Neuronal stem cell (in vitro differentiated cells): Measurements from ENCODE around the gene PIP5K1C.
A peak's percentile ranks its signal among the peaks of the same experiment; 100 is the strongest.

Experiments used
- DNase-seq: peaks from one replicate; pipeline ENCODE4 v3.0.0-alpha.2; 2013; ENCODE audit warnings: low spot score
- H2AFZ ChIP-seq: one replicate; pipeline ENCODE4 v1.6.1; 2013; ENCODE audit warnings: mild to moderate bottlenecking, low read length, inconsistent platforms
- H2AK5ac ChIP-seq: 2 replicates; pipeline ENCODE4 v1.6.1; 2013; ENCODE audit warnings: low read depth, mild to moderate bottlenecking, inconsistent platforms, low read length, moderate library complexity, mixed read lengths
- H2BK120ac ChIP-seq: 2 replicates; pipeline ENCODE4 v1.6.1; 2013; ENCODE audit warnings: low read depth, mild to moderate bottlenecking, inconsistent platforms, low read length, moderate library complexity, mixed read lengths
- H2BK12ac ChIP-seq: one replicate; pipeline ENCODE4 v1.6.1; 2013; ENCODE audit warnings: low read length, inconsistent platforms
- H2BK15ac ChIP-seq: 2 replicates; pipeline ENCODE4 v1.6.1; 2013; ENCODE audit warnings: mild to moderate bottlenecking, low read length, inconsistent platforms, mixed read lengths
- H2BK5ac ChIP-seq: one replicate; pipeline ENCODE4 v1.6.1; 2013; ENCODE audit warnings: inconsistent platforms, mild to moderate bottlenecking, low read length, moderate library complexity
- H3K14ac ChIP-seq: one replicate; pipeline ENCODE4 v1.6.1; 2013; ENCODE audit warnings: low read length, inconsistent platforms
- H3K18ac ChIP-seq: 2 replicates; pipeline ENCODE4 v1.6.1; 2013; ENCODE audit warnings: low read length, inconsistent platforms
- H3K23ac ChIP-seq: 2 replicates; pipeline ENCODE4 v1.6.1; 2013; ENCODE audit warnings: low read depth, mild to moderate bottlenecking, mixed read lengths, low read length, inconsistent platforms; ENCODE audit not compliant: poor library complexity
- H3K27ac ChIP-seq: replicated peaks from 3 replicates; pipeline ENCODE4 v1.5.1; 2013; ENCODE audit warnings: low read length, inconsistent platforms
- H3K27me3 ChIP-seq, 3 experiments: 2 replicates each; pipeline ENCODE4 v1.6.1; 2013; ENCODE audit warnings: low read length in 3 of 3, mild to moderate bottlenecking in 2 of 3, inconsistent platforms in 1 of 3, low read depth in 1 of 3, mixed read lengths in 1 of 3, moderate library complexity in 1 of 3; ENCODE audit not compliant: control insufficient read depth in 3 of 3, insufficient read depth in 3 of 3
- H3K36me3 ChIP-seq, 2 donors: replicated peaks in 1 of 2; 2 replicates each; pipeline ENCODE4 v1.6.1; 2013; ENCODE audit warnings: low read length in 2 of 2; ENCODE audit not compliant: control insufficient read depth in 2 of 2, insufficient read depth in 2 of 2
- H3K4ac ChIP-seq: 2 replicates; pipeline ENCODE4 v1.6.1; 2013; ENCODE audit warnings: inconsistent platforms, mild to moderate bottlenecking, low read length, moderate library complexity
- H3K4me1 ChIP-seq, 2 donors: 1 replicate in 1 of 2; 2 replicates in 1 of 2; pipeline ENCODE4 v1.6.1; 2013; ENCODE audit warnings: low read length in 2 of 2, low read depth in 1 of 2; ENCODE audit not compliant: control insufficient read depth in 2 of 2, insufficient read depth in 1 of 2
- H3K4me2 ChIP-seq: one replicate; pipeline ENCODE4 v1.6.1; 2013; ENCODE audit warnings: mild to moderate bottlenecking, low read length, inconsistent platforms; ENCODE audit not compliant: insufficient read depth, poor library complexity, severe bottlenecking
- H3K4me3 ChIP-seq, 2 donors: 2 replicates each; pipeline ENCODE4 v1.5.1; 2013; ENCODE audit warnings: low read length in 2 of 2, mild to moderate bottlenecking in 2 of 2, inconsistent platforms in 1 of 2, moderate library complexity in 1 of 2
- H3K79me1 ChIP-seq: one replicate; pipeline ENCODE4 v1.6.1; 2013; ENCODE audit warnings: low read depth, mild to moderate bottlenecking, inconsistent platforms, low read length, moderate library complexity
- H3K9ac ChIP-seq: one replicate; pipeline ENCODE4 v1.6.1; 2013; ENCODE audit warnings: mild to moderate bottlenecking, low read depth, low read length, inconsistent platforms; ENCODE audit not compliant: poor library complexity
- H3K9me3 ChIP-seq, 2 donors: replicated peaks in 1 of 2; 2 replicates each; pipeline versions ENCODE3 to v1.6.1; 2013; ENCODE audit warnings: low read length in 2 of 2, mild to moderate bottlenecking in 2 of 2, inconsistent platforms in 1 of 2, low read depth in 1 of 2, mixed read lengths in 1 of 2, moderate library complexity in 1 of 2; ENCODE audit not compliant: control insufficient read depth in 2 of 2, insufficient read depth in 1 of 2
- H4K8ac ChIP-seq: one replicate; pipeline ENCODE4 v1.6.1; 2013; ENCODE audit warnings: low read depth, mild to moderate bottlenecking, inconsistent platforms, low read length, moderate library complexity
- H4K91ac ChIP-seq: one replicate; pipeline ENCODE4 v1.6.1; 2013; ENCODE audit warnings: low read length, low read depth, mild to moderate bottlenecking, inconsistent platforms; ENCODE audit not compliant: poor library complexity
- WGBS, 2 donors: extraction: QIAGEN DNeasy Blood & Tissue Kit; methylation state at CpG; one replicate each; pipeline ENCODE4 v1.1.7; 2013; ENCODE audit warnings: missing lambda C conversion rate in 2 of 2, mixed read lengths in 1 of 2; ENCODE audit not compliant: insufficient read length in 2 of 2, insufficient replicate concordance in 1 of 2; ENCODE audit errors: extremely low coverage in 2 of 2; 5-methylcytosine and 5-hydroxymethylcytosine counted together

The PIP5K1C gene

DNA sequence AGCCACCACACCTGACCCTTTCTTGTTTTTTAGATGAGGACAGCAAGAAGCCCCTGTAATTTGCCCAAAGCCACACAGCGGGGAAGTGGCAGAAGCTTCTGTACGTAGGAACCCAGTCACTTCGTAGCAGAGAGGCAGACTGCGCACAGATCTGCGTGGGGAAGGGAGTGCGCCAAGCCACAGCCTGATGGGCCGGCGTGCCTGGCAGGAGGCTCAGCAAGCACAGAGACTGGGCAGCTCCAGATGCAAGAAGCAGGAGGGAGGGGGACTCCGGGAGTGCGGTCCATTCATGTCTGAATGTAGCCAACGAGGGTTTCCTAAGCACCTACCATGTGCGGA is 7.6 kb upstream of the PIP5K1C start:
- H3K9me3 ChIP-seq: peaks cover 0 to 2% of the 10 kb centered on the region in 2 donors
- H3K36me3 ChIP-seq: no peaks in the 10 kb centered on the region
- peak overlapping the region; percentile 94 for H2BK12ac ChIP-seq
- peak overlapping the region; percentile 4 for H3K9ac ChIP-seq
- H3K27ac ChIP-seq: no peak overlapping the region
- H2AK5ac ChIP-seq: peak overlapping the region; percentile 82
- H2BK120ac ChIP-seq: no peak overlapping the region
- peak overlapping the region; percentile 82 for H3K14ac ChIP-seq
- peak overlapping the region; percentile 70 for H3K18ac ChIP-seq
- H3K4me2 ChIP-seq: no peak overlapping the region
- H3K79me1 ChIP-seq: peaks cover 2% of the 10 kb centered on the region
- peaks cover 0 to 12% of the 10 kb centered on the region in 2 donors for H3K4me1 ChIP-seq
- H2BK5ac ChIP-seq: no peak overlapping the region
- H4K8ac ChIP-seq: no peak overlapping the region
- no peak overlapping the region for H2AFZ ChIP-seq
- peak overlapping the region; percentile 53 for H4K91ac ChIP-seq
- no CpG with 5 or more reads among the region's 12 CpGs for WGBS, 2 donors
- peak overlapping the region; percentile 74 for H2BK15ac ChIP-seq
- peak overlapping the region; percentile 89 for H3K4ac ChIP-seq
- H3K27me3 ChIP-seq: peaks cover 0 to 16% (median 11%) of the 10 kb centered on the region in 3 experiments
- H3K4me3 ChIP-seq: no peak overlapping the region
- H3K23ac ChIP-seq: peak overlapping the region; percentile 89
- no peak for DNase-seq

GRCh38 chr19:3701200-3701599 is 932 bp upstream of the PIP5K1C start:
- H3K14ac ChIP-seq: no peak overlapping the region
- no peak overlapping the region for H3K4me3 ChIP-seq
- H2BK12ac ChIP-seq: no peak overlapping the region
- H4K8ac ChIP-seq: no peak overlapping the region
- no peak overlapping the region for H3K27ac ChIP-seq
- no peaks in the 10 kb centered on the region for H3K27me3 ChIP-seq
- WGBS, 2 donors: no CpG with 5 or more reads among the region's 1 CpG
- no peak overlapping the region for H2BK120ac ChIP-seq
- H3K4me1 ChIP-seq: peaks cover 6 to 8% of the 10 kb centered on the region in 2 donors
- H2AK5ac ChIP-seq: no peak overlapping the region
- H3K36me3 ChIP-seq: no peaks in the 10 kb centered on the region
- H4K91ac ChIP-seq: no peak overlapping the region
- H3K9me3 ChIP-seq: no peaks in the 10 kb centered on the region
- H3K23ac ChIP-seq: no peak overlapping the region
- no peak overlapping the region for H3K18ac ChIP-seq
- no peak overlapping the region for H3K4me2 ChIP-seq
- H2BK5ac ChIP-seq: no peak overlapping the region
- H2AFZ ChIP-seq: no peak overlapping the region
- no peak for DNase-seq
- H3K4ac ChIP-seq: no peak overlapping the region
- H3K9ac ChIP-seq: no peak overlapping the region
- no peak overlapping the region for H2BK15ac ChIP-seq
- peaks cover 27% of the 10 kb centered on the region for H3K79me1 ChIP-seq

DNA sequence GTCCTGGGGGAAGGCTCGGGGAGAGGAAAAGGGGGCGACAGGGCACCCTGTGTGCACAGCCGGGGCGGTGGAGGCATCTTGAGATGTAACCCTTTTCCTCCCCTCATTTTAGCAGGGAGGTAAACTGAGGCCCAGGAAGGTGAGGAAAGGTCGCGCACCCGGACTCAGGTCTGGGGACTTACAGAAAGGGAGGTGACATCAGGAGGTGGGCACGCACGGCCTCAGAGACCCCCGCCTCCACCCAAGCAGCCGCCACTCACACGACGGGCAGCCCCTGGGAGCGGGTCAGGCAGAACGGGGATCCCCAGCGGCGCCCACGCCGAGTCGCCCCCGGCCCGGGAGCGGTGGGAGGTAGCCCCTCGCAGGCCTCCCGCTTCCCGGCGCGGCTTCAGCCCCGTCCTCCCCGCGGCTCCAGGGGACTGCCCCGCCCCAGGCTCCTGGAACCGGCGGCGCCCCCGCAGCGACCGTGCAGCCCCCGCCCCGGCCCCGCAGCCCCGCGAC is 477 bp downstream of the PIP5K1C start:
- H3K9me3 ChIP-seq: no peaks in the 10 kb centered on the region
- peak overlapping the region; percentile 95 for H3K18ac ChIP-seq
- peak overlapping the region; percentile 38 for H3K14ac ChIP-seq
- no peaks in the 10 kb centered on the region for H3K27me3 ChIP-seq
- no peak overlapping the region for H2BK120ac ChIP-seq
- no CpG with 5 or more reads among the region's 43 CpGs for WGBS, 2 donors
- peak overlapping the region; percentile 53 for H4K91ac ChIP-seq
- peak overlapping the region; percentile 97 for H3K9ac ChIP-seq
- peak overlapping the region; percentile 89 to 90 for H3K4me3 ChIP-seq
- H3K27ac ChIP-seq: no peak overlapping the region
- H3K36me3 ChIP-seq: no peaks in the 10 kb centered on the region
- peaks cover 33% of the 10 kb centered on the region for H3K79me1 ChIP-seq
- peaks cover 6 to 8% of the 10 kb centered on the region in 2 donors for H3K4me1 ChIP-seq
- H2BK12ac ChIP-seq: no peak overlapping the region
- peak overlapping the region; percentile 87 for H2BK5ac ChIP-seq
- no peak overlapping the region for H3K4ac ChIP-seq
- H3K23ac ChIP-seq: peak overlapping the region; percentile 93
- peak overlapping the region; percentile 86 for H3K4me2 ChIP-seq
- H4K8ac ChIP-seq: peak overlapping the region; percentile 17
- peak overlapping the region; percentile 49 for H2BK15ac ChIP-seq
- peak overlapping the region; percentile 75 for H2AK5ac ChIP-seq
- H2AFZ ChIP-seq: peak overlapping the region; percentile 85
- no peak for DNase-seq

DNA sequence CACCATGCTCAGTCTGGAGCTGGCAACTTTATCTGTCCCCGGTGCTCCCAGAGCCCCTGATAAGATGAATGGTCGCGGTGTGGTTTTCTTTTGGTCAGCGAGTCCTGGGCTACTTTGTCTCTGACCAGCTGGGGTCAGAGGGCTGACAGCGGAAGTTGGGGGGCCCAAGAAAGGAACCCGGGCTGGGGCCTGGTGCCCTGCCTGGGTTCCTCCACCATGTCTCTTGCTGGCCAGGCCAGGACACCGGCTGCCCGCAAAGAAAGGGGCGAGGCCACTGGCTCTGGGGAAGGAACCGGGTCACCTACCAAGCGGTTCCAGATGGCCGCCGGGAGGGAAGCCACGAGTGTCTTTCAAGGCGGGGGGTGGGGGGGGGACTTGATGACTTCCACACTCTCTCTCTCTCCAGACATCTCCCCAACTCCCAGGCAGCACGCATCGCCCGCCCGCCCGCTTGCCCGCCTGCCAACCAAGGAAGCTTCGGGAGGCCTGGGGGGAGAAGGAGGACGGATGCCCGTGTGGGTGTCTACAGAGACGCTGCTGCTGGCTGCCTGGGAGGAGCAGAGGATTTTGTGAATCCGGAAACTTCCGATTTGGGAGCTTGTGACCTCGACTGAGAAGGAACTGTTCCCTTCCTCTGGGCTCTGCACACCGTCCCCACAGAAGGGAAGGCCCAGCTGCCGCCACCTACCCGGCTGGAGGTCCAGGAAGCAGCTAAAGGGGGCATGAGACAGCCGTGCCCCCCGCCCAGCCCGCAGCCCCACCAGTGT is 1.1 kb downstream of the PIP5K1C start:
- Histone ChIP-seq H3K9me3 (no peaks in the 10 kb centered on the region), H2AK5ac (peak overlapping the region; percentile 75), H3K27me3 (no peaks in the 10 kb centered on the region), H3K27ac (no peak overlapping the region), H3K79me1 (peaks cover 37% of the 10 kb centered on the region), H3K4ac (no peak overlapping the region), H3K9ac (peak overlapping the region; percentile 97), H2BK5ac (peak overlapping the region; percentile 87), H2AFZ (peak overlapping the region; percentile 85), H3K18ac (peak overlapping the region; percentile 95), H2BK120ac (no peak overlapping the region), H3K4me3 (peak overlapping the region; percentile 89 to 90), H3K14ac (no peak overlapping the region), H3K36me3 (no peaks in the 10 kb centered on the region), H2BK15ac (peak overlapping the region; percentile 49), H2BK12ac (no peak overlapping the region), H4K91ac (peak overlapping the region; percentile 53), H3K4me1 (peaks cover 6 to 8% of the 10 kb centered on the region in 2 donors), H3K4me2 (peak overlapping the region; percentile 86), H3K23ac (peak overlapping the region; percentile 93), H4K8ac (peak overlapping the region; percentile 17)
- DNase-seq: no peak
- no CpG with 5 or more reads among the region's 34 CpGs for WGBS, 2 donors
